WERI-Rb-1 (cell line): ENCODE measurements around the gene ZFYVE27.

Experiments used
- DNase-seq: peaks from one replicate; pipeline ENCODE4 v3.0.0-alpha.2; 2020
- H3K27ac ChIP-seq: fragments of 250-450 bp; sonication (Bioruptor Pico); 2 replicates; pipeline ENCODE4 v1.5.1; 2020; ENCODE audit warnings: mild to moderate bottlenecking, moderate library complexity
- H3K27me3 ChIP-seq: fragments of 250-450 bp; sonication (Bioruptor Pico); 2 replicates; pipeline ENCODE4 v1.5.1; 2021; ENCODE audit warnings: mild to moderate bottlenecking, low read depth, moderate library complexity; ENCODE audit not compliant: insufficient read depth, severe bottlenecking
- H3K36me3 ChIP-seq: fragments of 250-450 bp; sonication (Bioruptor Pico); 2 replicates; pipeline ENCODE4 v1.5.1; 2020; ENCODE audit warnings: mild to moderate bottlenecking, moderate library complexity
- H3K4me3 ChIP-seq: 2 replicates; pipeline ENCODE4 v1.5.1; 2011; ENCODE audit warnings: low read depth, mild to moderate bottlenecking, control low read depth, low read length
- H3K9me3 ChIP-seq: fragments of 250-450 bp; sonication (Bioruptor Pico); 2 replicates; pipeline ENCODE4 v1.5.1; 2021; ENCODE audit warnings: mild to moderate bottlenecking, moderate library complexity; ENCODE audit not compliant: severe bottlenecking
- TF ChIP-seq, protein P1 (sequence below): IDR thresholded peaks from 2 replicates; pipeline ENCODE4 v1.5.1; 2011; ENCODE audit warnings: low read depth, mild to moderate bottlenecking, control low read depth, inconsistent platforms, low read length

ZFYVE27 gene

DNA sequence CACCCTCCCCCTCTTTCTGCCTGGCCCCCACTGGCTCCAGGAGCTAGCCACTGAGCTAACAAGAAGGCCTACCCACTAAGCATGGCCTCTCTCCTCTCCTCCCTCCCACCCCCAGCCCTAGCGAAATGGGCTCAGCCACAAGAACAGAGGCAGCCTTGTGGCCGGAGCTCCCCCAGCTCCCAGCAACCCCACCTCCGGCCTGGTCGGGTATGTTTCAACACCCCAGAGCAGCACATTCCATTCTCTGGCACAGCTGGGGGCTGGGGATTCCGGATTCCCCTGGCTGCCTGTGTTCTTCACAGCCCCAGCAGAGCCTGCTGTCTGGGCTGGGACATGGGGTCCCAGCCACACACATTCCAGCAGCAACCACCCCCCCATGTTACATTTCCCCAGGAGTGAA is 25.9 kb downstream of the ZFYVE27 start:
- H3K4me3 ChIP-seq: no peak overlapping the region
- no peak overlapping the region for H3K27ac ChIP-seq
- no peaks in the 10 kb centered on the region for H3K27me3 ChIP-seq
- H3K36me3 ChIP-seq: peaks cover 22% of the 10 kb centered on the region
- no peak for DNase-seq
- H3K9me3 ChIP-seq: no peaks in the 10 kb centered on the region
- TF ChIP-seq, protein P1, sequence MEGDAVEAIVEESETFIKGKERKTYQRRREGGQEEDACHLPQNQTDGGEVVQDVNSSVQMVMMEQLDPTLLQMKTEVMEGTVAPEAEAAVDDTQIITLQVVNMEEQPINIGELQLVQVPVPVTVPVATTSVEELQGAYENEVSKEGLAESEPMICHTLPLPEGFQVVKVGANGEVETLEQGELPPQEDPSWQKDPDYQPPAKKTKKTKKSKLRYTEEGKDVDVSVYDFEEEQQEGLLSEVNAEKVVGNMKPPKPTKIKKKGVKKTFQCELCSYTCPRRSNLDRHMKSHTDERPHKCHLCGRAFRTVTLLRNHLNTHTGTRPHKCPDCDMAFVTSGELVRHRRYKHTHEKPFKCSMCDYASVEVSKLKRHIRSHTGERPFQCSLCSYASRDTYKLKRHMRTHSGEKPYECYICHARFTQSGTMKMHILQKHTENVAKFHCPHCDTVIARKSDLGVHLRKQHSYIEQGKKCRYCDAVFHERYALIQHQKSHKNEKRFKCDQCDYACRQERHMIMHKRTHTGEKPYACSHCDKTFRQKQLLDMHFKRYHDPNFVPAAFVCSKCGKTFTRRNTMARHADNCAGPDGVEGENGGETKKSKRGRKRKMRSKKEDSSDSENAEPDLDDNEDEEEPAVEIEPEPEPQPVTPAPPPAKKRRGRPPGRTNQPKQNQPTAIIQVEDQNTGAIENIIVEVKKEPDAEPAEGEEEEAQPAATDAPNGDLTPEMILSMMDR: no peak

DNA sequence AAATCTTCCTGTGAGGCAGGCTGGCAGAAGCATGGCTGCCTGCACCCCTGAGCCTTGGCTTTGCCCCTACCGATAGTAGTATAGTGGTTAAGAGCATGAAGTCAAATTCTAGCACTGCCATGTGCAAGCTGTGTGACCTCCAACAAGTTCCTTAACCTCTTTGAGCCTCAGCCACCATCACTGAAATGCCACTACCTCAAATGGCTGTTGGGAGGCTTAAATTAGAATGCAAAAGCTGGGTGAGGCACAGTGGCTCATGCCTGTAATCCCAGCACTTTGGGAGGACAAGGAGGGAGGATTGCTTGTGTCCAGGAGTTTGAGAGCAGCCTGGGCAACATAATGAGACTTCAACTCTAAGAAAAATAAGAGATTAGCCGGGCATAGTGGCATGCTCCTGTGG is 26.5 kb downstream of the ZFYVE27 start:
- no peak overlapping the region for H3K27ac ChIP-seq
- H3K27me3 ChIP-seq: no peaks in the 10 kb centered on the region
- no peak for DNase-seq
- peaks cover 21% of the 10 kb centered on the region for H3K36me3 ChIP-seq
- TF ChIP-seq, protein P1: no peak
- H3K9me3 ChIP-seq: no peaks in the 10 kb centered on the region
- no peak overlapping the region for H3K4me3 ChIP-seq

DNA sequence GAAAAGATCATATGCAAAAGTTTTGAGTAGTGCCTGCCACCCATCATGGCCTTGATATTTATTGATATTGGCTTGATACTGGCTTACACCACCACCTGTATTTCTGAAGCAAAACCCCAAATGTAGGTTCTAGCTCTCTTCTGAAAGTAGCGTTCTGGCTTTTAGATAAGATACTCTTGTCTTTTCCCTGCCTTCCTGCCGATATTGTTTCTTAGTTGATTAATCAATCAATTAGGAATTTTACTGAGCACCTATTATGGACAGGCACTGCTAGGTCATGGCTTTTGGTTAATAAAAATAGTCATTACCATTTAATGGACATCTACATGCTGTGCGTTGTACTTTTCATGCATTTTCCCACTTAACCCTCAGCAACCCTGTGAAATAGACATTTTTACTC is 27.0 kb downstream of the ZFYVE27 start:
- Histone ChIP-seq H3K27ac (no peak overlapping the region), H3K4me3 (no peak overlapping the region), H3K9me3 (no peaks in the 10 kb centered on the region), H3K27me3 (no peaks in the 10 kb centered on the region), H3K36me3 (peaks cover 21% of the 10 kb centered on the region)
- no peak for DNase-seq
- TF ChIP-seq, protein P1: no peak

DNA sequence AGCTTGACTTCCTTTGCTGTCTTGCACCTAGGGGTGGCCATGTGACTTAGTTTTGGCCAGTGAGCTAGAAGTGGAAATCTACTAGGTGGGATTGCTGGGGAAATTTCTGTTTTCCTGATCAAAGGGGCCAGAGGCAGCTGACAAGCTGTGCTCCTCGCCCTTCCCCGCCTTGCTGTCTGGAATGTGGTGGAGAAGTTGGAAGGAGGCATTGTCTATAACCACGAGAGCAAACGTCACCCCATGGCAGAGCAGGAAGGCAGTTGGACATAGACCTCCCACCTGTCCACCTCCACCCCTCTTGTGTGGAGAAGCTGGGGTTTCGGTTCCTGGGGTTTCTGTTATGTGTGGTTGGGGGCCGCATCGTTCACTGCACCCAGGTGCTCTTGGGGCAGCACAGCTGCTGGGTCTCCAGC is 27.6 kb downstream of the ZFYVE27 start:
- no peaks in the 10 kb centered on the region for H3K27me3 ChIP-seq
- peaks cover 17% of the 10 kb centered on the region for H3K36me3 ChIP-seq
- H3K27ac ChIP-seq: no peak overlapping the region
- H3K9me3 ChIP-seq: no peaks in the 10 kb centered on the region
- TF ChIP-seq, protein P1: no peak
- no peak overlapping the region for H3K4me3 ChIP-seq
- no peak for DNase-seq

DNA sequence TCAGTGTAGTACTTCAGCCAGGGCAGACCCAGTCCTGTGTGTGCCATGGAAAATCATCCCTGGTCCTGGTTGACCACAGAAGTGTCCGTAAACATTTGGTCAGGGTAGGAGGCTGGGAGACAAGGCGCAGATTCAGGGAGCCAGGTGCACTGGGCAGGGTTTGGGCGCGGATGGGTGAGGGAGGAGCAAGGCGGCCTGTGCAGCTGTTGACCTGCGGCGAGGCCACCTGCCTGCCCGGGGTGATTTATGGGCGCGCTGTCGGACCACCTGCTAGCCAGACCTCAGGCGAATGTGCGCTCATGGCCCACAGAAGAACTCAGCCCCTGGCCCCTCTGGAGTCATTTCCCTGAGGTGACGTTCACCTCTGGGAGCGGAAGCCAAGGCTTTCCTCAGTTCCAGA is 28.3 kb downstream of the ZFYVE27 start:
- no peak overlapping the region for H3K27ac ChIP-seq
- H3K36me3 ChIP-seq: peaks cover 10% of the 10 kb centered on the region
- no peaks in the 10 kb centered on the region for H3K9me3 ChIP-seq
- TF ChIP-seq, protein P1: no peak
- H3K4me3 ChIP-seq: no peak overlapping the region
- peak; percentile 72 for DNase-seq
- peaks cover 4% of the 10 kb centered on the region for H3K27me3 ChIP-seq

DNA sequence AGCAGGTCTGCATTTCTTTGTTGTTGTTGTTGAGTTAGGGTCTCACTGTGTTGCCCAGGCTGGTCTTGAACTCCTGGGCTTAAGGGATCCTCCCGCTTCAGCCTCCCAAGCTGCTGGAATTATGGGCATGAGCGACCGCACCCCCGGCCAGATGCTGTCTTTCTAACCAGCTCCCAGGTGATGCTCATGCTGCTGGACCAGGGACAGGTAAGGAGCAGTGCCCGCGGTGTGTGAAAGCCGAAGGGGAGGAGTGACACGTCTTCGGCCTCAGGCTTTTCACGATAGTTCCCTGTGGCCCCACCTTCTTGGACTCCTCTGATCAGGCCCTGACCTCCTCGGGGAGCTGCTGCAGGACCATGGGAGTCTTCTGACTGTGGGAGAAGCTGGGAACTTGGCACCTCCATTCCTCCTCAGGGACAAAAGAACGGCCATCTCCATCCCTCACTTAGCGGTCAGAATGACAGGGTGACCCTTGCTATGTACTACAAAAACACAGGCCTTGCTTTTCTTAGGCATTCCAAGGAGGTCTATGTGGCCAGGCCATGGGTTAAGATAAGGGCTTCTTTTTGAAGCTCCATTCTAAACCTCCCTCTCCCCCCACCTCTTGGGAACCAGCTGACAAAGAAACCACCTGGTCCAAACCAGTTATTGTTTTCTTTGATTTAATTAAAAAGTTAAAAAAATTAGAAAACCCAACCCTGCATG is 29.3 kb downstream of the ZFYVE27 start:
- H3K27ac ChIP-seq: no peak overlapping the region

More for the DNA sequence above, 29.3 kb downstream of the ZFYVE27 start:
- no peak for DNase-seq
- no peaks in the 10 kb centered on the region for H3K9me3 ChIP-seq
- no peak overlapping the region for H3K4me3 ChIP-seq
- TF ChIP-seq, protein P1: no peak
- H3K36me3 ChIP-seq: peaks cover 8% of the 10 kb centered on the region; the same call in 1 of the 2 replicates
- H3K27me3 ChIP-seq: peaks cover 15% of the 10 kb centered on the region
